ENCODE data around the gene CLEC6A.

The CLEC6A gene

DNA sequence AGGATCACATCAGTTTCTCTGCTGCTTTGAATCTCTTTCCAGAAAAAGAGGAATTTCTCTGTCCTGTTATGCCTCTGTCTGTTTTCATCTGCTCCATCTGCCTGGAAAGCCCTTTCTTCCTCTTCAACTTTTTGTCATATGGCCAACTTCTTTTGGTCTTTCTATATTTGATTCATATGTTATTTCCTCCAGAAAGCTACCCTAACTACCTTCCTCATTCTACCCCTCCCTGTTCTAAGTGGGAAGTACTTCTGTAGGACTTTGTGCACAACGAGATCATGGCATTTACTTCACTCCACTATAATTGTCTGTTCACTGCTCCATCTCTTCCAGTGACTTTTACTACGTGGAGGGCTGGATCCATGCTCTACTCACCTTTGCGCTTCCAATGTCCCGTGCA lies 63.4 kb downstream of the CLEC6A start:
- H3K4me3 Mint-ChIP-seq, result no peak overlapping the region
- H3K9me3 Mint-ChIP-seq, result peaks cover 0 to under 1% of the 10 kb centered on the region in 2 donors
- ATAC-seq, result no peak
- H3K4me1 Mint-ChIP-seq, result no peaks in the 10 kb centered on the region
- DNase-seq, result no peak
- H3K27me3 Mint-ChIP-seq, result peaks cover 50% of the 10 kb centered on the region
- H3K27ac Mint-ChIP-seq, result no peak overlapping the region

DNA sequence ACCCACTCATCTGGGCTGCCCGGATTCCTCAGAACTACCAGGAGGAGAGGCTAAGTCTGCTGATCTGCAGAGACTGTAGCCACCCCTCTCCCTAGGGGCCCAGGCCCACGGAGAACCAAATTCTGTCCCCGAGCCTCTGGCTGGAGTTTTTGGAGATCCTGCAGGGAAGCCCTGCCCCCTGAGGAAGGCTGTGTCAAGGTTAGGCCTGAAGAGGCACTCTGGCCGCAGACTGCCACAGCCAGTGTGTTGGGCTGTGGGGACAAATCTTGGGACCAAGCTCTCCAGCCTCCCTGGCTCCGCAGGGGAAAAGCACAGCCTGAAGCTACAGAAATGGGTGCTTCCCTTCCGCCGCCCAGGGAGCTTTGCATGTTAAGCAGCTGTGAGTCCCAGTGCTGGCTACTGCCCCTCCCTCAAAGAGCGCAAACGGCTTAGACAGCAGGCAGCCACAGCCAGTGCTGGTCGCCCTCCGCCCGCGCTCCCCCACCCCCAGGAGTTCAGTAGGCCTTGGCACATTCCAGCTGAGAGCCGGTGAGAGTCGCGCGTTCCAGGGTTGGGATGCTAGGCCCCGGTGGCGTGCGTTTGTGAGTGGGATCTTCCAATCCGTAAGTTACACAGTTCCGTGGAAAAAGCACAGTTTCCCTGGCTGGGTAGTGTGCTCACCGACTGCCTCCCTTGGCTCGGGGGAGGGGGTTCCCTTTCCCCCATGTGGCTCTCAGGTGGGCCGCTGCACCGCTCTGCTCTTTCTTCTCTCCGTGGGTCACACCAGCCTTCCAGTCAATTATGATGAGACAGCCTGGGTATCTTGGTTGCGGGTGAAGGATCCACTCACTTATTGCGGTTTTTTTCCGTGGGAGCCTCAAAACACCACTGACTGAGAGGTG lies 71.7 kb downstream of the CLEC6A start:
- ATAC-seq, result no peak
- DNase-seq, result no peak
- Mint-ChIP-seq H3K27me3 (peaks cover 38% of the 10 kb centered on the region), H3K9me3 (peaks cover 14 to 16% of the 10 kb centered on the region in 2 donors), H3K4me3 (no peak overlapping the region), H3K4me1 (no peaks in the 10 kb centered on the region), H3K27ac (no peak overlapping the region)
